HG02623 (cell line): Measurements from ENCODE around the gene C14orf180.

ENCODE experiments used
- ATAC-seq: cut with Tn5 transposase; IDR thresholded peaks from one replicate; pipeline ENCODE4 v1.9.1; 2021; ENCODE audit warnings: moderate library complexity; ENCODE audit not compliant: unreplicated experiment

The C14orf180 gene

GRCh38 chr14:104592292-104592672, 12.7 kb downstream of the C14orf180 start:
- ATAC-seq, result no peak

DNA sequence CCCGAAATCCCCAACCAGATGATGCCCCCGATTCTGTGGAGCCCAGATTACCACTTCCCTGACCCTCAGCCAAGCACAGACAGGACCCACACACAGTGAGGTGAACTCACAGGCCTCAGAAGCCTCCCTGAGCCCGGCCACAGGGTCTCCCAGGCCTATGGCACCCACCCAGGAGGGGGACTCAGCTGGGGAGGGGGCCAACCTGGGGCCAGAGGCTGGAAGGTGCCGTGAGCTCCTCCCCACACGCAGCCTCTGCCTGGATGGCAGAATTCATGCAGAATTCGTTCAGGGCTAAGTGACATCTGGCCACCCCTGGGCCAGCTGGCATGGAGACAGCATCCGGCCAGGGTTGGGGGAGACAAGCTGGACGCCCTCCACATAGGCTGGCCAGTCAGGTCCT, 13.2 kb downstream of the C14orf180 start:
- ATAC-seq, result no peak

DNA sequence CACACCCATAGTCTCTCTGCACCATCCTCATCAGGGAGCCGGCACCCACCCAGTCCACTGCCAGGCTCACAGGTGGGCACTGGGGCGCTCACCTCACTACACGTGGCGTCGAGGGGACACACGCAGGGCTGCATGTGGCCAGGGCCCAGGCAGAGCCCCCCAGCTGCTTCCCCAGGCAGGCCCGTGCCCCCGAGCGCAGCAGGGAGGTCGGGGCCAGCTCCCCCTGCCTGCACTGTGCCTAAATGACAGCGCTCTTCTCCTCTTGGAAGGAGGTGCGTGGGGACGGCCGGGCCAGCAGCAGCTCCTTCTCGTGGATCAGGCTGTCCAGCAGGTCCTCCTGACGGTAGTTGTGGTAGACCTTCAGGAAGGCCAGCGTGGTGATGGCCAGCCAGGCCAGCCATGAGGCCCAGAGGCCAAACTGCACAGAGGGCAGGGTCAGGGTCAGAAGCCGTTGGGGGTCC, 13.7 kb downstream of the C14orf180 start:
- no peak for ATAC-seq

DNA sequence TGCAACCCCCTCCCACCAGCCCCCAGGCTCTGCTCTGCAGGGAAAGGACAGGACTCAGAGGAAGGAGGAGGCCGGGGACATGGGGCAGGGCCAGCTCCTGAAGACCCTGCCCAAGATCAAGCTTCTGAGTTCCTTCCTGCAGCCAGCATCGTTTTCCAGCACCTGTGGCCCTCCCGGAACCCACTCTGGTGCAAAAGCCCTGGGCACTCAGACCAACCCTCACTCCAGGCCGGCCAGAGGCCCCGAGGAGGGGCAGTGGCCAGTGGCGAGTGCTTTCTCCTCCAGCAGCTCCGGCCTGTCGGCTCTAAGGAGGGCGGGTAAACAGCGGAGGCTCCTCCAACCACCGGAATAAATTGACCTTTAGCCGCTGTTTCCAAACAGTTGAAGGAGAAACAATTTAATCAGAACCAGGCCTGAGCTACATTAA, 14.2 kb downstream of the C14orf180 start:
- no peak for ATAC-seq

DNA sequence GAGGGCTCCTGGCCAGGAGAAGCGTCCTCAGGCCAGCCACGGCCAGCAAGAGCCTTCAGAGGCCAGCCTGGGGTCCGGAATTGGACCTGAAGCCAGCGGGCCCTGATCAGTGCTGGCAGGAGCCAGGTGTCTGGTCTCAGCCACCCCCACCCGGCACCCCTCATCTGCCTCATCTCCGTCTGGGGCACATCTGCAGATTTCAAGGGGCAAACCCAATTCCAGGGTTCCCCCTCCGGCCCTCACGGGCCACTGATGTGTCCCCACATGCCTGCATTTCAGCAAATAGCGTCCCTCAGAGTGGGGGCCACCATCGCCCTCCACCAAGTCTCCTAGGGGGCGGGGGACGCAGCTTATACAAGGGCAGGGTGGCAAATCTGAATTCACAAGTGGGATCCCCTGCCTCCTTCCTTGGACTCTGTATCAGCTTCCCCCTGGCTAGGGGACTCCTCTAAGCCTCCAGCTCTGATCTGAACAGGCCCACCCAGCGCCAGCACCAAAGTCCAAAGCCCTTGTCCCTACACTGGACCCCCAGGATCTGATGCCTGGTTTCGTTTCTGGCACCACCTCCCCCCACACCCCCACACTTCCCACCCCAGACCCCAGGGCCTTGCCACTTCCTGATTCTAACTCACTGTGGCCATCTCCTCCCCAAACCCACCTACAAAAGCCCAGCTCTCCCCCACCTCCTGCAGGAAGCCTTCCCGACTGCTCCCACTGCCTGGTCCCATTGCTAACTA, 14.9 kb downstream of the C14orf180 start:
- no peak for ATAC-seq

- no peak for ATAC-seq
Measured at GRCh38 chr14:104595116-104595675, 15.6 kb downstream of the C14orf180 start.

DNA sequence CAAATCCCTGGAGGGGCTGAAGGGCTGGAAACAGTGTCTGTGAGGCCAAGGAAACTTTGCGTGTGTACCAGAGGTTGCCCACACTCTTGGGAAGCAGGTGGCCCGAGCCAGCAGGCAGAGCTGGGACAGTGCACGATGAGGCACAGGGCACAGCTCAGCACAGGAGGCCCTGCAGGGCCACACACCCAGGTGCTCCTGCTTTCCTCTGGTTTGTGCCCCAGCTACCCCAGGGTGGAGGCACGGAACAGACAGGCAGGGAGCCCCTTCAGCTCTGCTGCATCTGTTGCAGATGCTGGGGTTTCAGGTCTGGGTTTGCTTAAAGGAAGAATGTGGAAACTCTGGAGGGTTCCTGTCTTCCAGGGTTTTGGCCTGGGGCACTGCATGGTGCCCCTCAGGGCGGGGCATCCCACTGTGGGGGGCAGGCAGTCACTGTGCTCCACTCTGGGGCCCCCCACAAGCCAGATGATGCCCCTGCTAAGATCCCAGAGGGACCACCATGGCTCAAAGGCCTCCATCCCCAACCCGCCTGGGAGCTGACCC, 16.4 kb downstream of the C14orf180 start:
- ATAC-seq, result no peak

DNA sequence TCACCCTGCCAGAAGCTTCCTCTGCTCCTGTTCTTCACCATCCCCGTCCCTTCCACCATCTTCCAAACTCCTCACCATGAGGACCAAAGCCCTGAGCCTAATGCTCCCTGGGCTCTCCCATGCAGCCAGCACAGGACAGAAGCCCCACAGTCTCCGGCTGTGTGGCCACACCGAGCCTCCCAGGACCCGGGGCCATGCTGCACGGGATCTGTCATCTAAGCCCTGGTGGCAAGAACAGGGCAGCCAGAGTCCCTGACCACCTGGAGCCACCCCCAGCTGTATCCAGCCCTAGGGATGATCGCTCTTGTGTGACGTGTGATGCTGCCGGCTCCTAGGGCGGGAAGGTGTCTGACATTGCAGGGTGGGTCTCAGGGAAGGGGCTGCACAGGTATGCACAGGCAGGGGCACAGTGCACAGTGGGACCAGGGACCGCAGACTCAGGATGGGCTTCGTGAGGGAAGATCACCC, 16.9 kb downstream of the C14orf180 start:
- ATAC-seq, result no peak

GRCh38 chr14:104596927-104597351, 17.4 kb downstream of the C14orf180 start:
- no peak for ATAC-seq

GRCh38 chr14:104597576-104597975, 18.0 kb downstream of the C14orf180 start:
- ATAC-seq, result no peak

GRCh38 chr14:104598039-104598909, 18.7 kb downstream of the C14orf180 start:
- no peak for ATAC-seq

DNA sequence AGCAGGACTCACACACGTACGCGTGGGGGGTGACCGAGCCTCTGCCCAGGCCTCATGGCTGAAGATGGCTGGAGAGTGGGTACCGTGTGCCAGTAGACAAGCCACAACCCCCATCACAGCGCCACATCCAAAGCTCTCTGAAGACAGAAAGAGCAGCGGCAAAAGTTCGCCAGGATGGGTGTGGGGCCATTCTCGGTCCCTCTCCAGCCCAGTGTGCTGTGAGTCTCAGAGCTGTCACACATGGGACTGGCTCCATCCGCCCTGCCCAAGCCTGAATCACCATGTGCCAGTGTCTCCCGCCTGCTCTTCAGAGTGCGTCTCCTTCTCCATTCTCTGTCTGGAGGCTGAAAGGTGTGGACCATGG, 19.3 kb downstream of the C14orf180 start:
- ATAC-seq, result no peak

DNA sequence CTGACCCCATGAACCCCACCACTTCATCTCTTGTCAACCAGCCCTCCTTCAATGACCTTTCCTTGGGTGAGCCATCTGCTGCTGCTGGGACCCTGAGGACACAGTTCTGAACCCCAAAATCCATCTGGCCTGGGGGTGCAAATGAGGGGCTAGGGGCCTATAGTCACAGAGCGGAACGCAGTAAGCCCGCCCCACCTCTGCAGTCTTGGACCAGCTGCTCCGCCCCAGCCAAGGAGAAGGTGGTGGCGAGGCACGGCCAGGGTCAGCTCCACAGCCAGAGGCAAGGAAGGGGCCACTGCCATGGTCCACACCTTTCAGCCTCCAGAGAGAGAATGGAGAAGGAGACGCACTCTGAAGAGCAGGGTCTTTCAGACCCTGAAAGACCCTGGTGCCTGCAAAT, 19.9 kb downstream of the C14orf180 start:
- no peak for ATAC-seq

DNA sequence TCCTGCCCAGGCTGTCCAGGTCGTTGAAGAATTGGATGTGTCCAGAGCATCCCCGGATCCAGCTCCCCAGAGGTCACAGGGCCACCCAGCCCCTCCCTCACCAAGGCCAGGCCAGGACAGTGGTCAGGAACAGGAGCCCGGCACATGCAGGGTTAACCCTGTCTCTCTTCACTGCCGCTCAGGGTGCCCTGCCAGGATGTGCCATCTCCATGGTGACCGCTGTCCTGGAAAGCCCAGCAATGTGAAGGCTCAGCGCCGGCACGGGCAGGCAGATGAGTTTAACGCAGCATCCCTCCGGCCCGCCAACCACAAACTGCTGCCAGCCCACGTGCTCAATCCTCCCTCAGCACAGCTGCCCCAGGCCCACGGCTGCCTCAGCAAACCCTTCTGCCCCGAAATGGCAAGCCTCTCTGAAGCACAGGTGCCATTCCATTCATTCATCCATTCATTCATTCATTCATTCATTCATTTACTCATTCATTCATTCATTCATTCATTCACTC, 20.6 kb downstream of the C14orf180 start:
- no peak for ATAC-seq

DNA sequence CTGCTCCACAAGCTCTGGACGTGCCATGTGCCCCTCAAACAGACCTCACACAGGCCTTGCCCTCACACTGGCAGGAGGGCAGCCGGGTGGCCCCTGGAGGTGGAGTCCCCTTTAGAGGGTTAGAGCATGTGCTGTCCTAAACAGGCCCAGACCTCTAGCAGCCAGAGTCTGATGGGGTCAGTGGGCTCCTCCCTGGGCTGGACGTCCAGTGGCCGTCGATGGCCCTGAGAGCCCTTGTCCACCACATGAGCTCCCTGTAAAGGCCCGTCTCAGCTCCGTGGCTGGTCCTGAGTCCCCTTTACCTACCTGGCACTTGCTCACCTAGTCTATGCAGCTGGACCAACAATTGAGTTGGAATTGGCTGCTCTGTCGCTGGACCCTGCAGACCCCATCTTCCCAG, 21.2 kb downstream of the C14orf180 start:
- no peak for ATAC-seq

DNA sequence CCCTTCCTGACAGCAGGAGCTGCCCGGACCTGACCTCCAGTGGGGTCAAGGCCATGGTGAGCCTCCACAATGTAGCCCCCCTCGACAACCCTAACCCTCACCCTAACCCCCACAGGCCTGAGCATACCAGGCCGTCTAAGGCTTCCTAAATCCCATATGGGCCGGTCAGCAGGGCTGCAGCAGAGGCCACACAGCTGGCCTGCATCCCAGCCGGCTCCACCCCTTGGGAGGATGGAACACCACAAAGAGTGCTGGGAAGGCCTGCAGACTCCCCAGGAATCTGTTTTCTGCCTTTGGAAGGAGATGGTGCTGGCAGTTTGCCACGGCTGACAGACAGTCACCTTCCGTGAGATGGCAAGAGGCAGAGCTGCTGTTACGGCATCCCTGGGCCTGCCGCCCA, 22.2 kb downstream of the C14orf180 start:
- no peak for ATAC-seq

DNA sequence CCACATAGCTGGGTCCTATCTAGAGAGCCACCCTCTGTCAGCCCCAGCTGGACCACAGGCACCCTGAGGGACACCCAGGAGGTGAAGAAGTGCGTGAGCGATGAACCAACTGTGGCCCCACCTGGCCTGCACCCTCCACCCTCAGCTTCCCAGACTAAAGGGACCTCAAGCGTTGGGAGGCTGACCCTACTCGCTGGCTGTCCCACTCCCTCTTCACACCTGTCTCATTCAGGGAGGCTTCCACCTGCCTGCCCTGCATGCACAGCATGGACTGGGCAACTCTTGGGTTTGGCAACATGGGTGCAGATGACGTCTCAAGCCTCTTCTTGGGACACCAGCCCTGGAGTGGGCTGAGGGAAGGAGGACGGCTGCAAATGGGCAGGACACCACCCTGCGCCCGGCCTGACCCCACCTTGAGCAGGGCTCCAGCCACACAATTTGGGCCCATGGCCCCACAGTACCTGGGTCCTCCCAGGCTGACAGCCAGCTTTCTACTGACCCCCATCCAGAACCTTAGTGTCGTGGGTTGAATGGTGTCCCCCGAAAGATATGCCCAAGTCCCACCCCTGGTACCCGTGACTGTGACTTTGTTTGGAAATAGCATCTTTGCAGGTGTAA, 22.9 kb downstream of the C14orf180 start:
- no peak for ATAC-seq

GRCh38 chr14:104602933-104603325, 23.4 kb downstream of the C14orf180 start:
- ATAC-seq, result no peak

DNA sequence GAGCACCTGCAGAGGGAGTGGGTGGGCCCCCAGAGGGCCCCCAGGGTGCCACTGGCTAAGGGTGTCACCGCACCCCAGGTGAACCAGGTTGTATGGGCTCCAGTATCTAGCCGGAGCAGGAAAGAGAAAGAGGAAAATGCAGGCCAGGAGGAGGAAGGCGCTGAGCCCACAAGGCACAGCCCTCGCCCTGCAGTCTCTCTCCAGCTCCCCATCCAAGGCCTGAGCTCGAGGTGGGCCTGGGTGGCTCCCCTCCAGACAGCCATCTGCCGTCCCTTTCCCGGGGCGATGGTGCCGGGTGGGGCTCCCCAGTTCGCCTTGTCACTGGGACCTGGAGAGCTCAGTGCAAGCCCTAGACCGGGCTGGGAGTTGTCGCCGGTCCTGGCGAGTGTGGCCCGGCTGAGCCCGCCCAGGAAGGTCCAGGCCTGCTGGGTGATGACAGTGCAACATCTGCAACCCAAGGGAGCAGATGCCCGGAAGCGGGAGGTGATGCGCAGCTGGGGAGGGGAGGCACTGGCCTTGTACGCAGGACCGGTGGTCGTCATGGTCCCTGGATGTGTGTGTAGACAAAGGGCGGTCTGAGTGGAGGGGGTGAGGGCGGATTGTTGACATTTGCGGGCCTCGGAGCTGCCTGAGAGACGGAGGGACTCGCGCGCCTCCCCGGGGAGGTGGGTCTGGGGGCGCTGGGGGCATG, 24.3 kb downstream of the C14orf180 start:
- no peak for ATAC-seq
